WERI-Rb-1 (cell line): ENCODE results near the gene KCNT1.

ENCODE experiments used
- DNase-seq: peaks from one replicate; pipeline ENCODE4 v3.0.0-alpha.2; 2020
- H3K27ac ChIP-seq: fragments of 250-450 bp; sonication (Bioruptor Pico); 2 replicates; pipeline ENCODE4 v1.5.1; 2020; ENCODE audit warnings: mild to moderate bottlenecking, moderate library complexity
- H3K27me3 ChIP-seq: fragments of 250-450 bp; sonication (Bioruptor Pico); 2 replicates; pipeline ENCODE4 v1.5.1; 2021; ENCODE audit warnings: mild to moderate bottlenecking, low read depth, moderate library complexity; ENCODE audit not compliant: insufficient read depth, severe bottlenecking
- H3K36me3 ChIP-seq: fragments of 250-450 bp; sonication (Bioruptor Pico); 2 replicates; pipeline ENCODE4 v1.5.1; 2020; ENCODE audit warnings: mild to moderate bottlenecking, moderate library complexity
- H3K4me3 ChIP-seq: 2 replicates; pipeline ENCODE4 v1.5.1; 2011; ENCODE audit warnings: low read depth, mild to moderate bottlenecking, control low read depth, low read length
- H3K9me3 ChIP-seq: fragments of 250-450 bp; sonication (Bioruptor Pico); 2 replicates; pipeline ENCODE4 v1.5.1; 2021; ENCODE audit warnings: mild to moderate bottlenecking, moderate library complexity; ENCODE audit not compliant: severe bottlenecking
- CTCF ChIP-seq: IDR thresholded peaks from 2 replicates; pipeline ENCODE4 v1.5.1; 2011; ENCODE audit warnings: low read depth, mild to moderate bottlenecking, control low read depth, inconsistent platforms, low read length

KCNT1 gene

GRCh38 chr9:135773530-135774238, 71.7 kb downstream of the KCNT1 start:
- no peak overlapping the region for H3K27ac ChIP-seq
- H3K27me3 ChIP-seq, result no peaks in the 10 kb centered on the region
- no peak for TF ChIP-seq CTCF
- no peak overlapping the region for H3K4me3 ChIP-seq
- H3K9me3 ChIP-seq, result no peaks in the 10 kb centered on the region
- DNase-seq, result no peak
- H3K36me3 ChIP-seq, result no peaks in the 10 kb centered on the region

GRCh38 chr9:135774239-135774747, 72.3 kb downstream of the KCNT1 start:
- Histone ChIP-seq H3K9me3 (no peaks in the 10 kb centered on the region), H3K4me3 (no peak overlapping the region), H3K27me3 (no peaks in the 10 kb centered on the region), H3K36me3 (no peaks in the 10 kb centered on the region), H3K27ac (no peak overlapping the region)
- no peak for DNase-seq
- no peak for TF ChIP-seq CTCF

- no peaks in the 10 kb centered on the region for H3K9me3 ChIP-seq
- no peak overlapping the region for H3K27ac ChIP-seq
- no peak overlapping the region for H3K4me3 ChIP-seq
- H3K27me3 ChIP-seq, result no peaks in the 10 kb centered on the region
- no peak for DNase-seq
- TF ChIP-seq CTCF, result no peak
- H3K36me3 ChIP-seq, result no peaks in the 10 kb centered on the region
Observed at GRCh38 chr9:135774794-135775525, 73.0 kb downstream of the KCNT1 start.

GRCh38 chr9:135775911-135776310, 73.9 kb downstream of the KCNT1 start:
- Histone ChIP-seq H3K27ac (no peak overlapping the region), H3K4me3 (no peak overlapping the region), H3K36me3 (no peaks in the 10 kb centered on the region), H3K27me3 (no peaks in the 10 kb centered on the region), H3K9me3 (no peaks in the 10 kb centered on the region)
- TF ChIP-seq CTCF, result no peak
- DNase-seq, result no peak

GRCh38 chr9:135776893-135777622, 75.1 kb downstream of the KCNT1 start:
- no peaks in the 10 kb centered on the region for H3K36me3 ChIP-seq
- no peak for TF ChIP-seq CTCF

More at GRCh38 chr9:135776893-135777622, 75.1 kb downstream of the KCNT1 start:
- H3K9me3 ChIP-seq, result no peaks in the 10 kb centered on the region
- H3K4me3 ChIP-seq, result no peak overlapping the region
- no peak overlapping the region for H3K27ac ChIP-seq
- no peaks in the 10 kb centered on the region for H3K27me3 ChIP-seq
- no peak for DNase-seq
